GM19463 (cell line): ENCODE results near the gene TPH1.
"Not testable (repeated sequence)": the region's sequence is repeated elsewhere in the genome, so short reads cannot be mapped to it uniquely, and the experiment has no call there.

Experiments used
- ATAC-seq: cut with Tn5 transposase; IDR thresholded peaks from one replicate; pipeline ENCODE4 v1.9.1; 2021; ENCODE audit warnings: mild to moderate bottlenecking, moderate library complexity; ENCODE audit not compliant: unreplicated experiment

The TPH1 gene

GRCh38 chr11:18027475-18027874 is 18.6 kb downstream of the TPH1 start:
- no peak for ATAC-seq

GRCh38 chr11:18022419-18022818 is 23.6 kb downstream of the TPH1 start:
- no peak for ATAC-seq

GRCh38 chr11:18019650-18020049 is 26.4 kb downstream of the TPH1 start:
- no peak for ATAC-seq

GRCh38 chr11:18016789-18017188 is 29.3 kb downstream of the TPH1 start:
- ATAC-seq, result no peak

GRCh38 chr11:18014876-18015275 is 31.2 kb downstream of the TPH1 start:
- no peak for ATAC-seq

- no peak for ATAC-seq
Observed at GRCh38 chr11:18013790-18014507, 32.1 kb downstream of the TPH1 start.

- ATAC-seq, result peak; percentile 92
Observed at GRCh38 chr11:18012906-18013781, 32.9 kb downstream of the TPH1 start, which contains the start of gene SERGEF. Gene SERGEF (minus strand): TSS chr11:18013047. CDS start chr11:18013010, 37 bp downstream.

GRCh38 chr11:18012122-18012905 is 33.8 kb downstream of the TPH1 start:
- ATAC-seq, result peak; percentile 2

- ATAC-seq, result no peak
Observed at GRCh38 chr11:18011633-18012032, 34.4 kb downstream of the TPH1 start.

- ATAC-seq, result no peak
Observed at GRCh38 chr11:18010977-18011586, 35.0 kb downstream of the TPH1 start.

- no peak for ATAC-seq
Observed at GRCh38 chr11:18010121-18010670, 35.9 kb downstream of the TPH1 start.

- ATAC-seq, result no peak
Observed at GRCh38 chr11:18005376-18006129, 40.5 kb downstream of the TPH1 start.

GRCh38 chr11:18001191-18001590 is 44.9 kb downstream of the TPH1 start:
- peak; percentile 19 for ATAC-seq

- ATAC-seq, result peak; percentile 80
Observed at GRCh38 chr11:18000760-18001159, 45.3 kb downstream of the TPH1 start.

- not testable (repeated sequence) for ATAC-seq
Observed at GRCh38 chr11:18000128-18000527, 45.9 kb downstream of the TPH1 start.
